ENCODE results near the gene BAZ1B.
A peak's percentile ranks its signal among the peaks of the same experiment; 100 is the strongest.

The BAZ1B gene

GRCh38 chr7:73448609-73449008 lies 73.5 kb downstream of the BAZ1B start:
- no peak overlapping the region for H3K4me3 ChIP-seq (ENCODE audit: control insufficient read depth, low read depth, low read length)
- TF ChIP-seq, protein P1, sequence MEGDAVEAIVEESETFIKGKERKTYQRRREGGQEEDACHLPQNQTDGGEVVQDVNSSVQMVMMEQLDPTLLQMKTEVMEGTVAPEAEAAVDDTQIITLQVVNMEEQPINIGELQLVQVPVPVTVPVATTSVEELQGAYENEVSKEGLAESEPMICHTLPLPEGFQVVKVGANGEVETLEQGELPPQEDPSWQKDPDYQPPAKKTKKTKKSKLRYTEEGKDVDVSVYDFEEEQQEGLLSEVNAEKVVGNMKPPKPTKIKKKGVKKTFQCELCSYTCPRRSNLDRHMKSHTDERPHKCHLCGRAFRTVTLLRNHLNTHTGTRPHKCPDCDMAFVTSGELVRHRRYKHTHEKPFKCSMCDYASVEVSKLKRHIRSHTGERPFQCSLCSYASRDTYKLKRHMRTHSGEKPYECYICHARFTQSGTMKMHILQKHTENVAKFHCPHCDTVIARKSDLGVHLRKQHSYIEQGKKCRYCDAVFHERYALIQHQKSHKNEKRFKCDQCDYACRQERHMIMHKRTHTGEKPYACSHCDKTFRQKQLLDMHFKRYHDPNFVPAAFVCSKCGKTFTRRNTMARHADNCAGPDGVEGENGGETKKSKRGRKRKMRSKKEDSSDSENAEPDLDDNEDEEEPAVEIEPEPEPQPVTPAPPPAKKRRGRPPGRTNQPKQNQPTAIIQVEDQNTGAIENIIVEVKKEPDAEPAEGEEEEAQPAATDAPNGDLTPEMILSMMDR (IDR thresholded peaks at IDR 0.05; ENCODE audit: control insufficient read depth, insufficient read depth, low read depth, low read length, missing control alignments) = no peak
- DNase-seq (ENCODE audit: low read depth) = peak; percentile 5

DNA sequence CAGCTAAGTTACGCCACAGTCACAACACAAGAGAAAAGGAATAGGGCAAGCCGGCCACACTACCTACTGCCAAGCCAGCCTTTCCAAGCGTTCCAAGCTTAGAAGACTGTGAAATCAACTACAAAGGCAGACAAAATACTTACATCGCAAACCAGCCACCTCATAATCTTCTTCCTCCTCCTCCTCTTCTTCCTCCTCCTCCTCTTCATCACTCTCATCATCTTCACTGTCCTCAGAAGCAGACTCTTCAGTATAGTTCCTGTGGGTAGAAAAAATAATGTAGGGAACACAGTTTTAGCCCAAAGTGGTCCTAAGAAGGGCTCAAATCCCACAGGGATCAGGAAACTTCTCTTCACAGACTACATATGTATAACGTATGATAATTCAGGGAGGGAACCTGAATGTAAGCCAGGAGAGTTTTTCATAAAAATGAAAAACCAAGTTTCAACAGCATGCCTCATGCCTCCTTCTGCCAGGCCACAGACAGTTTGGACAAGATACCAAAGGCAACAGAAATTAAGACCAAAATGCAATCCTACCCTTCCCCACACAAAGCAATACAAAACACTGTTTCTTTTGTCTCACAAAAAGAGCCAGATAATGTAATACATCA lies 74.9 kb downstream of the BAZ1B start:
- TF ChIP-seq, protein P1 (IDR thresholded peaks at IDR 0.05; ENCODE audit: control insufficient read depth, insufficient read depth, low read depth, low read length, missing control alignments) = no peak
- no peak for DNase-seq (ENCODE audit: low read depth)
- H3K4me3 ChIP-seq (ENCODE audit: control insufficient read depth, low read depth, low read length) = no peak overlapping the region

DNA sequence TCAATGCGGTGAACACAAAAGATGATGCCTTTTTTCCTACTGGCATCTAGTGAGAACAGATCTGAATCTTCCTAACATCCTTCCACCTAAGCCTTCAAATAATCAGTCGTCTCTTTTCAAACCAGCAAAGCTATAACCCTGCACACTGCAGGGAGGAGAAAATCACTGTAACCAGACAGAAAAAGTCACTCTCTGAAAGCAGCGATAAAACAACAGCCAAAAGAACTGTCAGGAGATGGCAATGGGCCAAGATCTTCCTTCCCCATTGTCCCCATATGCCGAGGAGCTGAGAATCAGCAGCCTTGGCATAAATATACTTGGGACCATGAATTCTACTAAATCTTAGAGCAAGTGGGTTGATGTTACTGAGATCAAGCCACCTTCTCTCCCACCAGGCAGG lies 75.4 kb downstream of the BAZ1B start:
- no peak overlapping the region for H3K4me3 ChIP-seq (ENCODE audit: control insufficient read depth, low read depth, low read length)
- DNase-seq (ENCODE audit: low read depth) = no peak
- TF ChIP-seq, protein P1 (IDR thresholded peaks at IDR 0.05; ENCODE audit: control insufficient read depth, insufficient read depth, low read depth, low read length, missing control alignments) = no peak

- H3K4me3 ChIP-seq (ENCODE audit: control insufficient read depth, low read depth, low read length) = no peak overlapping the region
- DNase-seq (ENCODE audit: low read depth) = no peak
- TF ChIP-seq, protein P1 (IDR thresholded peaks at IDR 0.05; ENCODE audit: control insufficient read depth, insufficient read depth, low read depth, low read length, missing control alignments) = no peak
Measured at GRCh38 chr7:73443548-73444255, 78.4 kb downstream of the BAZ1B start.

- TF ChIP-seq, protein P1 (IDR thresholded peaks at IDR 0.05; ENCODE audit: control insufficient read depth, insufficient read depth, low read depth, low read length, missing control alignments) = no peak
- DNase-seq (ENCODE audit: low read depth) = no peak
Measured at GRCh38 chr7:73442903-73443500, 79.1 kb downstream of the BAZ1B start.

DNA sequence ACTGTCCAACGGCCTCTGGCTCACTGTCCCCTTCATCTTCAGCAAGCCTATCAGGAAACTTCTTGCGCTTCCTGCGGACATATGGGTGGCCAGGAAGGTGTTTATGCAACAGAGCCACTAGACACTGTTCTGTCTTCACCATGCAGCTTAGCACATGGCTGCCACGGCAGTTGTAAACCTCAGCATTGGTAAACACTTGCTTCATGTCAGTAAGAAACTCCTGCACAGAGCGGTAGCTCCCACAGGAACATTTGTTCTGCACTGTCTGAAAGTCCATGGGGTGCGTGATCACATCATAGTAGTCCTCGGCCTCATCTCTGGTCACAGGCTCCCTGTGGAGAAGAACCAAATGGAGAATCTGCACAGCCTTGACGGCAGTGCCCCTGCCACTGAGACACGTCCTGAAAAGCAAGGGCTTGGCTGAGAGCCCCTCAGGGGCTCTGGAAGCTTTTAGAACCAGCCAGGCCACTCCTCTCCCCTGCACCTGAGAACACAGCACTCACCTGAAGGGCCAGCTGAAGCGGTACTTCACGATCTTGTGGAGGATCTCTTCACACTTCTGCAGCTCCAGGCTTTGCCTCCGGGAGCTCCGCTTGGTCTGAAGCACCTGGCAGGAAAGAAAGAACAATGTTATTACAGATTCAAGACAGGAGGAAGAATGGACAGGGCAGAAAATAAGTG lies 79.7 kb downstream of the BAZ1B start:
- DNase-seq (ENCODE audit: low read depth) = no peak
- TF ChIP-seq, protein P1 (IDR thresholded peaks at IDR 0.05; ENCODE audit: control insufficient read depth, insufficient read depth, low read depth, low read length, missing control alignments) = no peak
- no peak overlapping the region for H3K4me3 ChIP-seq (ENCODE audit: control insufficient read depth, low read depth, low read length)

More at GRCh38 chr7:73442903-73443500, 79.1 kb downstream of the BAZ1B start:
- H3K4me3 ChIP-seq (ENCODE audit: control insufficient read depth, low read depth, low read length) = no peak overlapping the region

All from AG09309 (cell line).